ENCODE measurements around the gene GRIK2. TPM values are rescaled to one million over a fixed set of nuclear protein-coding genes. Genes with fewer than 3 reads are reported as not detected.
A peak's percentile ranks its signal among the peaks of the same experiment; 100 is the strongest.

The GRIK2 gene
- total and polyA plus RNA-seq, 2 experiments from 2014 or later, result 1.4 to 7.1 TPM

DNA sequence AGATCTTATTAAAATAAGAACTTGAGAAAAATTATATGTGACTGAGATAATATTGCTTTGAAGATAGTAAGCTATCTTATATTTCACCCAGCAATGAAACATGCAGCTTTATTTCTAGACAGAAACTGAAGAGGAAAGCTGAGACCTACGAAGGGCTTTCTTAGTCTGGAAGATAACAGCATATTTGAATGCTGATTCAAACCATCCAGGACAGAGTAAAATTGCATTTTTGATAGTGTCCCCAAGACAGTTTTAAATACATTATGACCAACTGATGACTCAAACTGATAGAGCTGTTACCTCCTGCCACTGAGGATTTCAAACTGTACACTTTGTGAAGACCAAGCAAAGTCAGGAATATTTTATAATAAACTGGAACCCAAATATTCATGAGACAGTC is 409.6 kb downstream of the GRIK2 start:
- Histone ChIP-seq H3K9ac (no peak overlapping the region), H3K4me2 (ENCODE audit: unreplicated experiment) (no peak overlapping the region), H3F3A (ENCODE audit: insufficient read depth) (0 out of 2 replicates have a peak, but pooled peaks cover 25% of the 10 kb centered on the region), H3K27me3 (replicated peaks; ENCODE audit: insufficient read depth) (no peaks in the 10 kb centered on the region), H3K4me1 (ENCODE audit: insufficient read depth) (peaks cover 23% of the 10 kb centered on the region), H3K4me3 (no peak overlapping the region), H3K36me3 (ENCODE audit: low read depth) (no peaks in the 10 kb centered on the region), H4K20me1 (ENCODE audit: insufficient read depth) (no peaks in the 10 kb centered on the region), H3K9me3 (ENCODE audit: low read depth) (no peaks in the 10 kb centered on the region), H3K27ac (no peak overlapping the region), H3K79me2 (ENCODE audit: insufficient read depth) (no peaks in the 10 kb centered on the region), H2AFZ (no peak overlapping the region), H3K9me2 (ENCODE audit: insufficient read depth) (no peaks in the 10 kb centered on the region)
- no peak for TF ChIP-seq EZH2phosphoT487 (IDR thresholded peaks at IDR 0.05; ENCODE audit: insufficient read depth, low read depth)
- TF ChIP-seq EZH2 (IDR thresholded peaks at IDR 0.05; ENCODE audit: insufficient read depth, poor library complexity, severe bottlenecking), result no peak
- 13 to 15% methylated on average over 1 of the region's 1 CpG for WGBS, 2 experiments (ENCODE audit: low coverage in 1 of 2, low lambda C conversion rate in 2 of 2, missing lambda C conversion rate in 2 of 2)
- in situ Hi-C loops (cut with MboI), result no loop called here
- no peak for DNase-seq

DNA sequence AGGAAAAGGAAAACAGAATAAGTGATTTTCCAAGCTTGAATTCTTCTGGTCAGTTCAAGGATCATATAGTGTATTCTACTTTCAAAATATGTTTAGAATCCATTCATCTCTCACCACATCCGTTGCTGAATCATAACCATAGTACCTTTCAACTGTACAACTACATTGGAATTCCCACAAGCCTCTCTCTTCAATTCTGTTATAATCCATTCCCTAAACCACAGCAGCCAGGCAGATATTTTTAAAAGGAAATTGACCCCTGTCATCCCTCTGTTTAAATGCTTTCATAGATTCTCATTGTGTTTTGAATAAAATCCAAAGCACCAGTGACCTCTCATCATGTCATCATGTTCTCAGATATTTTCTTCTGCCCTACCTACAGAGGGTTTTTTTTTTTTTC is 412.7 kb downstream of the GRIK2 start:
- Histone ChIP-seq H3F3A (ENCODE audit: insufficient read depth) (0 out of 2 replicates have a peak, but pooled peaks cover 25% of the 10 kb centered on the region), H3K4me1 (ENCODE audit: insufficient read depth) (peaks cover 24% of the 10 kb centered on the region), H4K20me1 (ENCODE audit: insufficient read depth) (no peaks in the 10 kb centered on the region), H3K9ac (no peak overlapping the region), H3K27ac (peak overlapping the region; percentile 11), H3K36me3 (ENCODE audit: low read depth) (no peaks in the 10 kb centered on the region), H3K27me3 (replicated peaks; ENCODE audit: insufficient read depth) (no peaks in the 10 kb centered on the region), H3K4me2 (ENCODE audit: unreplicated experiment) (peak overlapping the region; percentile 7), H3K79me2 (ENCODE audit: insufficient read depth) (no peaks in the 10 kb centered on the region), H3K9me3 (ENCODE audit: low read depth) (no peaks in the 10 kb centered on the region), H3K4me3 (no peak overlapping the region; the same call in 1 of the 2 replicates), H3K9me2 (ENCODE audit: insufficient read depth) (no peaks in the 10 kb centered on the region), H2AFZ (no peak overlapping the region)
- WGBS, 2 experiments (ENCODE audit: low coverage in 1 of 2, low lambda C conversion rate in 2 of 2, missing lambda C conversion rate in 2 of 2), result 33 to 44% methylated on average over 1 of the region's 1 CpG
- DNase-seq, result peak; percentile 62
- in situ Hi-C loops (cut with MboI), result no loop called here
- TF ChIP-seq EZH2phosphoT487 (IDR thresholded peaks at IDR 0.05; ENCODE audit: insufficient read depth, low read depth), result 0 out of 2 replicates have a peak, but pooled peaks have one; percentile 34
- TF ChIP-seq EZH2 (IDR thresholded peaks at IDR 0.05; ENCODE audit: insufficient read depth, poor library complexity, severe bottlenecking), result no peak

- H3K27me3 ChIP-seq (replicated peaks; ENCODE audit: insufficient read depth), result no peaks in the 10 kb centered on the region
- no peak overlapping the region for H2AFZ ChIP-seq
- H3K4me2 ChIP-seq (ENCODE audit: unreplicated experiment), result no peak overlapping the region
- H3K9me2 ChIP-seq (ENCODE audit: insufficient read depth), result no peaks in the 10 kb centered on the region
- no peak overlapping the region for H3K27ac ChIP-seq
- no peak for DNase-seq
- H3K36me3 ChIP-seq (ENCODE audit: low read depth), result no peaks in the 10 kb centered on the region
- H3K4me1 ChIP-seq (ENCODE audit: insufficient read depth), result peaks cover 12% of the 10 kb centered on the region
- H3F3A ChIP-seq (ENCODE audit: insufficient read depth), result 0 out of 2 replicates have a peak, but pooled peaks cover 18% of the 10 kb centered on the region
- no peaks in the 10 kb centered on the region for H4K20me1 ChIP-seq (ENCODE audit: insufficient read depth)
- no peak for TF ChIP-seq EZH2 (IDR thresholded peaks at IDR 0.05; ENCODE audit: insufficient read depth, poor library complexity, severe bottlenecking)
- in situ Hi-C loops (cut with MboI), result no loop called here
- H3K9ac ChIP-seq, result no peak overlapping the region
- no peaks in the 10 kb centered on the region for H3K79me2 ChIP-seq (ENCODE audit: insufficient read depth)
- no peaks in the 10 kb centered on the region for H3K9me3 ChIP-seq (ENCODE audit: low read depth)
- no peak overlapping the region for H3K4me3 ChIP-seq
These were observed 417.6 kb downstream of the GRIK2 start for GRCh38 chr6:101811108-101811507.

- in situ Hi-C loops (cut with MboI), result no loop called here
- WGBS, 2 experiments (ENCODE audit: low coverage in 1 of 2, low lambda C conversion rate in 2 of 2, missing lambda C conversion rate in 2 of 2), result 73 to 76% methylated on average over 3 of the region's 3 CpGs
These were observed 423.2 kb downstream of the GRIK2 start for GRCh38 chr6:101816716-101817115.

DNA sequence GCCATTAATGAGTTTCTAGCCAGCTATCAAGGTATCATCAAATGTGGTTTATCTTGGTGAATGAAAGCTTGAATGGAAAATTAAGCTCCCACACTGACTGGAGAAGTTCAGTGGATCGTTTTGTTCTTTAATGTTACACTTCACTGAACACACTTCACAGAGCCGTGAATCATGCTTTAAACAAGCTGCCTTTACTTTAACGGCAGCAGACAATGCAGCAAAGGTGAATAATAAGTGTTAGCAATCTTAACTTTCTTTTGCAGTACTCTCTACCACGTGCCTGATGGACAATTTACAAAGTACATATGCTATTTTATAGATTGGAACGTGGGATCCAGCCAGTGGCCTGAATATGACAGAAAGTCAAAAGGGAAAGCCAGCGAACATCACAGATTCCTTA is 424.5 kb downstream of the GRIK2 start:
- Histone ChIP-seq H3K27ac (no peak overlapping the region), H3K27me3 (replicated peaks; ENCODE audit: insufficient read depth) (no peaks in the 10 kb centered on the region), H2AFZ (no peak overlapping the region), H3K9me3 (ENCODE audit: low read depth) (no peaks in the 10 kb centered on the region), H3K9ac (no peak overlapping the region), H3K4me2 (ENCODE audit: unreplicated experiment) (no peak overlapping the region), H3K4me3 (no peak overlapping the region), H3K4me1 (ENCODE audit: insufficient read depth) (no peaks in the 10 kb centered on the region), H4K20me1 (ENCODE audit: insufficient read depth) (no peaks in the 10 kb centered on the region), H3K79me2 (ENCODE audit: insufficient read depth) (no peaks in the 10 kb centered on the region), H3K9me2 (ENCODE audit: insufficient read depth) (no peaks in the 10 kb centered on the region), H3K36me3 (ENCODE audit: low read depth) (no peaks in the 10 kb centered on the region), H3F3A (ENCODE audit: insufficient read depth) (no peaks in the 10 kb centered on the region)
- 35 to 44% methylated on average over 6 of the region's 6 CpGs for WGBS, 2 experiments (ENCODE audit: low coverage in 1 of 2, low lambda C conversion rate in 2 of 2, missing lambda C conversion rate in 2 of 2)
- TF ChIP-seq EZH2 (IDR thresholded peaks at IDR 0.05; ENCODE audit: insufficient read depth, poor library complexity, severe bottlenecking) (no peak), EZH2phosphoT487 (IDR thresholded peaks at IDR 0.05; ENCODE audit: insufficient read depth, low read depth) (no peak)
- in situ Hi-C loops (cut with MboI), result no loop called here
- DNase-seq, result no peak

More at GRCh38 chr6:101816716-101817115, 423.2 kb downstream of the GRIK2 start:
- no peak for TF ChIP-seq EZH2phosphoT487 (IDR thresholded peaks at IDR 0.05; ENCODE audit: insufficient read depth, low read depth)
- Histone ChIP-seq H3F3A (ENCODE audit: insufficient read depth) (no peaks in the 10 kb centered on the region), H3K9ac (no peak overlapping the region), H2AFZ (no peak overlapping the region), H3K27me3 (replicated peaks; ENCODE audit: insufficient read depth) (no peaks in the 10 kb centered on the region), H4K20me1 (ENCODE audit: insufficient read depth) (no peaks in the 10 kb centered on the region), H3K4me2 (ENCODE audit: unreplicated experiment) (no peak overlapping the region), H3K79me2 (ENCODE audit: insufficient read depth) (no peaks in the 10 kb centered on the region), H3K36me3 (ENCODE audit: low read depth) (no peaks in the 10 kb centered on the region), H3K9me2 (ENCODE audit: insufficient read depth) (no peaks in the 10 kb centered on the region), H3K9me3 (ENCODE audit: low read depth) (no peaks in the 10 kb centered on the region), H3K4me3 (no peak overlapping the region), H3K4me1 (ENCODE audit: insufficient read depth) (no peaks in the 10 kb centered on the region), H3K27ac (no peak overlapping the region)
- DNase-seq, result no peak
